Loucy (cell line): ENCODE data around the gene DENND2A.

Experiments
- H2AFZ ChIP-seq: fragments of 200-600 bp; sonication (generic); 2 replicates; pipeline ENCODE4 v1.6.0; 2016; ENCODE audit warnings: antibody characterized with exemption, mild to moderate bottlenecking, low read length, moderate library complexity
- H3F3A ChIP-seq: fragments of 200-600 bp; 2 replicates; pipeline ENCODE4 v1.6.0; 2016; ENCODE audit warnings: antibody characterized with exemption, low read depth, mild to moderate bottlenecking
- H3K27me3 ChIP-seq: fragments of 200-600 bp; sonication (generic); 2 replicates; pipeline ENCODE4 v1.6.1; 2014; ENCODE audit warnings: low read length, mild to moderate bottlenecking; ENCODE audit not compliant: insufficient read depth, poor library complexity, severe bottlenecking
- H3K36me3 ChIP-seq: fragments of 200-600 bp; sonication (generic); 2 replicates; pipeline ENCODE4 v1.6.1; 2016; ENCODE audit warnings: low read length; ENCODE audit not compliant: insufficient read depth
- H3K4me1 ChIP-seq: fragments of 200-600 bp; sonication (generic); 2 replicates; pipeline ENCODE4 v1.5.1; 2014; ENCODE audit warnings: low read length, mild to moderate bottlenecking; ENCODE audit not compliant: insufficient read depth, poor library complexity, severe bottlenecking
- H3K4me2 ChIP-seq: fragments of 200-600 bp; sonication (generic); 2 replicates; pipeline ENCODE4 v1.6.0; 2014; ENCODE audit warnings: antibody characterized with exemption, low read length, low read depth, mild to moderate bottlenecking; ENCODE audit not compliant: poor library complexity, severe bottlenecking
- H3K4me3 ChIP-seq: fragments of 200-600 bp; sonication (generic); 2 replicates; pipeline ENCODE4 v1.5.1; 2014; ENCODE audit warnings: low read length, mild to moderate bottlenecking, mixed read lengths; ENCODE audit not compliant: poor library complexity, severe bottlenecking
- H3K79me2 ChIP-seq: fragments of 200-600 bp; sonication (generic); 2 replicates; pipeline ENCODE4 v1.6.1; 2014; ENCODE audit warnings: low read length; ENCODE audit not compliant: insufficient read depth
- H3K9ac ChIP-seq: fragments of 200-600 bp; sonication (generic); 2 replicates; pipeline ENCODE4 v1.6.0; 2014; ENCODE audit warnings: mild to moderate bottlenecking, low read depth, low read length, moderate library complexity; ENCODE audit not compliant: poor library complexity, severe bottlenecking
- H3K9me2 ChIP-seq: fragments of 200-600 bp; sonication (generic); replicated peaks from 2 replicates; pipeline ENCODE4 v1.6.1; 2016; ENCODE audit warnings: low read depth, low read length, mixed read lengths
- H3K9me3 ChIP-seq: fragments of 200-600 bp; sonication (generic); 2 replicates; pipeline ENCODE4 v1.6.1; 2014; ENCODE audit warnings: mild to moderate bottlenecking, antibody characterized with exemption, low read length, low read depth; ENCODE audit not compliant: insufficient read depth
- H4K20me1 ChIP-seq: fragments of 200-600 bp; sonication (generic); 2 replicates; pipeline ENCODE4 v1.6.0; 2014; ENCODE audit warnings: antibody characterized with exemption, low read length, mild to moderate bottlenecking; ENCODE audit not compliant: insufficient read depth, poor library complexity, severe bottlenecking
- CTCF ChIP-seq: fragments of 200-600 bp; sonication (generic); conservative IDR thresholded peaks from 2 replicates; pipeline ENCODE4 v1.5.1; 2014; ENCODE audit warnings: mild to moderate bottlenecking, antibody characterized with exemption, low read length
- EZH2phosphoT487 ChIP-seq: fragments of 200-600 bp; IDR thresholded peaks from 2 replicates; pipeline ENCODE4 v1.6.1; 2018; ENCODE audit warnings: antibody characterized with exemption, mild to moderate bottlenecking, moderate library complexity, borderline replicate concordance

The DENND2A gene

GRCh38 chr7:140564643-140565042 lies 76.0 kb downstream of the DENND2A start:
- TF ChIP-seq EZH2phosphoT487 (no peak), CTCF (no peak)
- Histone ChIP-seq H3F3A (no peaks in the 10 kb centered on the region), H3K4me1 (no peaks in the 10 kb centered on the region), H3K36me3 (no peaks in the 10 kb centered on the region), H3K27me3 (no peaks in the 10 kb centered on the region), H3K9me3 (no peaks in the 10 kb centered on the region), H2AFZ (no peak overlapping the region), H3K79me2 (no peaks in the 10 kb centered on the region), H4K20me1 (no peaks in the 10 kb centered on the region), H3K9me2 (no peaks in the 10 kb centered on the region), H3K9ac (no peak overlapping the region), H3K4me2 (no peak overlapping the region), H3K4me3 (no peak overlapping the region)

GRCh38 chr7:140562926-140563481 lies 77.6 kb downstream of the DENND2A start:
- Histone ChIP-seq H4K20me1 (no peaks in the 10 kb centered on the region), H3F3A (no peaks in the 10 kb centered on the region), H3K9me2 (no peaks in the 10 kb centered on the region), H3K36me3 (no peaks in the 10 kb centered on the region), H3K27me3 (no peaks in the 10 kb centered on the region), H3K79me2 (no peaks in the 10 kb centered on the region), H3K9me3 (no peaks in the 10 kb centered on the region), H2AFZ (no peak overlapping the region), H3K4me2 (no peak overlapping the region), H3K4me1 (no peaks in the 10 kb centered on the region), H3K9ac (no peak overlapping the region), H3K4me3 (no peak overlapping the region)
- no peak for TF ChIP-seq EZH2phosphoT487
- no peak for TF ChIP-seq CTCF

- Histone ChIP-seq H3K4me2 (no peak overlapping the region), H3K9ac (no peak overlapping the region), H3K79me2 (no peaks in the 10 kb centered on the region), H2AFZ (no peak overlapping the region), H3K9me3 (no peaks in the 10 kb centered on the region), H3K27me3 (no peaks in the 10 kb centered on the region), H3K4me1 (no peaks in the 10 kb centered on the region), H3K4me3 (no peak overlapping the region), H3K9me2 (no peaks in the 10 kb centered on the region), H3F3A (no peaks in the 10 kb centered on the region), H4K20me1 (no peaks in the 10 kb centered on the region), H3K36me3 (no peaks in the 10 kb centered on the region)
- TF ChIP-seq CTCF: no peak
- no peak for TF ChIP-seq EZH2phosphoT487
Measured at GRCh38 chr7:140559410-140559809, 81.2 kb downstream of the DENND2A start.
